GM18873 (cell line): ENCODE results near the gene SH3BGR.

ENCODE experiments used
- ATAC-seq: cut with Tn5 transposase; IDR thresholded peaks from one replicate; pipeline ENCODE4 v1.9.1; 2021; ENCODE audit warnings: mild to moderate bottlenecking, moderate library complexity, moderate number of reproducible peaks; ENCODE audit not compliant: unreplicated experiment, low FRiP score

The SH3BGR gene

DNA sequence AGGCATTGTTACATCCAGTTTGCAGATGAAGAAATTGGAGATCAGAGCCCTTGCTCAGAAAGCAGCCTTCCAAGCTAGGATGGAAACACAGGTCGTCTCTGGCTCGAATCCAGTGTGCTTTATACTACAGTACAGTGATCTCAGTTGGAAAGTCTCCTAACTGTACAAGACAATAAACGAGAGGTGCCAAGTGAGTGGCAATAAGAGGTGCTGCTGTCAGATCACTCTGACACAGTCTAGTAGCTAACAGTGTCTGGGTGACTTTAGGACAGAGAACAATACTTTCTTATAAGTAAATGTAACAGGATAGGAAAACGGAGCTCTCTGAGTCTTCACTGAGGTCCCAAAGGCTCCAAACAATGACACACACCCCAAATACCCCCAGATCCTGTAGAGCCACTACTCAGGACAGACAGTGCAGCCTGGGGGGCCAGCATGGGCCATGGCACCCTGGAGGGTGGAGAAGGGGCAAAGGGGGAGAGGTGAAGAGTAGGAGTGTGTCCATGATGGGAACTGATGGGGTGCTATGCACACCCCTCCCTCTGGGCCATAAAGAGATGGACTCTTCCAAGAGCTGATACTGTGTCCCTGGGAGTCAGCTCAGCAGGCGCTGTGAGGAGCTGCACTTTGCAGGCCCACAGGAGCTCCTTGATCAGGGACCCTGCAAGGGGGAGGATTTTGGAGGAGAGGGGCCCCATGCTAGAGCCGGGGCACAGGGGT, 3.3 kb downstream of the SH3BGR start:
- ATAC-seq, result no peak

DNA sequence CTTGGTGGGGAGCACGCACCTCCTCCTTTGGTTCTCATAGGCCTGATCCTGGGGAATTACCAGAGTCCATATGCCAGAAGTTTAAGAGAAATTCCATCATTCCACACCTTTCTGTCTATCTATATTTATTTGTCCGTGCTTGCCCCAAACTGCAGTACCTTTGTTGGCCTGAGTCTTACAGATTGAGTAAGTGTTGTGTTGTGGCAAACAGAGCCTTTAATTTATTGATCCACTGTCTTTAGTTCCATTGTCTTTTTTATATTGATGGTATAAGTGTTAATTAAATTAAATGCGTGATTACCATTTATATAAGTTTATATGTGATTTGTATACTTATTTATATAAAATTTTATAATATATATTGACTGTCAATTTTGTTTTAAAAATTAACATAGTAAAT, 4.9 kb downstream of the SH3BGR start:
- ATAC-seq, result no peak

DNA sequence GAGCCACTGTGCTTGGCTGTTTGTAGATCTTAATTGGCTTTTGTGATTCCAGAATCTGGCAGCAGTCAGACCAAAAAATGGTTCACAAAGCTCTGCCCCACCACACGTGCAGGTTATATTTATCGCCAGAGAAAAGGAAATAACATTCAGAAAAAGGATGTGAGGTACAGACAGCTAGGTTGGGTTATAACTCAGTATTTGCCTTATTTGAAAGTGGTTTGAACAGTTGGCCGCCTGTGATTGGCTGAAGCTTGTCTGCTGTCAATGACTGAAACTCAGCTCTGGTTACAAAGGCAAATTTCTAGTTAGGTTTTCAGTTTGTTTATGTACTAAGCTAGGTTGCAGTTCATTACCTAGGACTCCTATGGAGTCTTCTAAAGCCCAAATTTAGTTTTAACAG, 9.6 kb downstream of the SH3BGR start:
- ATAC-seq, result no peak

DNA sequence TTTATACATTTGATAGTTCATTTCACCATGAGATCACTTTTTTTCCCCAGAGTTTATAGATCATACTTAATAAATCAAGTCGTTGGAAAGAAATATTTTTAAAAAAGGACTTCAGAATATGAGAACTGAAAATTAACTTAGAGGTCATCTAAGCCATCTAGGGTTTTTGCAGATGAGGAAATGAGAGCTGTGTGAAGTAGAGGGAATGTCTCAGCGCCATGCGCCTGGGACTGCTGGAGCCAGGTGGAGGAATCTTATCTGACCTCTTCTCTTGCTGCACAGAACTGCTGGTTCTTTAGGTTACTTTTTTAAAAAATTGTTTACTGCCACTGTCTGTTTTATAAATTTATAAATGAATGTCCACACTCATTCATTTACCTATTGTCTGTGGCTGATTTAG, 11.5 kb downstream of the SH3BGR start:
- ATAC-seq, result no peak

DNA sequence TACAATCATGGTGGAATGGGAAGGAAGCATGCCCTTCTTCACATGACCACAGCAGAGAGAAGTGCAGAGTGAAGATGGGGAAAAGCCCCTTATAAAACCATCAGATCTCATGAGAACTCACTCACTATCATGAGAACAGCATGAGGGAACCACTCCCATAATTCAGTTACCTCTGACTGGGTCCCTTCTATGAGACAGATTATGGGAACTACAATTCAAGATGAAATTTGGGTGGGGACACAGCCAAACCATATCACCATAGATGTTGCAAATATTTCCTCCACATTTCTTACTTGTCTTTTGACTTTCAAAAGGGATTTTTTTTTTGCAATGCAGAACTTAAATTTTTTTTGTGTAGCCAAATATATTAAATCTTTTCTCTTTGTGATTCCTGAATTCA, 14.8 kb downstream of the SH3BGR start:
- no peak for ATAC-seq

DNA sequence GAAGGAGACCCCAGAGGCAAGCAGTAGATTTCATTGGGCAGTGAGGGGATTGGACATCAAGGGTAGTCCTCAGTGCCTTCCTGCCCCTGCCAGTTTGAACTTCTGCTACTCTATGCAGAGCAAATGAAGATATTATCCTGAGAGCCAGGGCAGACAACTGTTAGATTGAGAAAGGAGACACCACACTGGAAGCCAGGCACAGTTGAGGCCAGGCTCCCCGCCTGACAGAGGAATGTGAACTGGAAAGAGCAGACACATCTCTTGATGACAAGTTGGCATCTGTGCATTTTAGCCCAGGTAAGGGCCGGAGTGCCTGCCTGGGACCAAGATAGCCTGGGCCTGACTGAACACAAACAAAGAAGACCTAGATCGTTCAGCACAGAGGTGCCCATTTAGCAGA, 16.0 kb downstream of the SH3BGR start:
- no peak for ATAC-seq

DNA sequence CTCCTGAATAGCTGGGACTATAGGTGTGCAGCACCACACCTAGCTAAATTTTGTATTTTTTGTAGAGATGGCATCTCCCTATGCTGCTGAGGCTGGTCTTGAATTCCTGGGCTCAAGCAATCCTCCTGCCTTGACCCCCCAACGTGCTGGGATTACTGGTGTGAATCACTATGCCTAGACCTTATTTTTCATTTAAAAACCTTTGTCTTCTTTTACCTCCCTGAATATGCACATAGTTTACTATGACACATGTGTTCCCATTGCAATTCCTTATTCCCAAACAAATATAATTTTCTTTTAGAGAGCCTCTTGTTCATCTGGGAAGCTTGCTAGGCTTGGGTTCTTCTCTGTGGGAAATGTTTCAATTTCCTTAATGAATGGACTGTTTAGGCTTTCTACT, 16.8 kb downstream of the SH3BGR start:
- ATAC-seq, result no peak

DNA sequence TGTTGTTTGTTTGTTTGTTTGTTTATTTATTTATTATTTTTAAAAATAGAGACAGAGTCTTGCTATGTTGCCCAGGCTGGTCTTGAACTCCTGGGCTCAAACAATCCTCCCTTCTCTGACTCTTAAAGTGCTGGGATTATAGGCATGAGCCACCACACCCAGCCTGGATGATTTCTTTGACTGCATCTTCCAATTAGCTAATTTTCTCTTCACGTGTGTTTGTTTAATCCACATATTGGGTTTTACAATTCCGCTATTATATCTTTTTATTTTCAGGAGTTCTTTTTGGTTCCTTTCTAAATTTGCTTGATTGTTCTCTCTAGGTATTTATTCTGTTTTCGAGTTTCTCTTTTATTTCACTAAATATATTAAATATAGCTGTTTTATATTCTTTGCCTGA, 19.8 kb downstream of the SH3BGR start:
- ATAC-seq, result no peak

DNA sequence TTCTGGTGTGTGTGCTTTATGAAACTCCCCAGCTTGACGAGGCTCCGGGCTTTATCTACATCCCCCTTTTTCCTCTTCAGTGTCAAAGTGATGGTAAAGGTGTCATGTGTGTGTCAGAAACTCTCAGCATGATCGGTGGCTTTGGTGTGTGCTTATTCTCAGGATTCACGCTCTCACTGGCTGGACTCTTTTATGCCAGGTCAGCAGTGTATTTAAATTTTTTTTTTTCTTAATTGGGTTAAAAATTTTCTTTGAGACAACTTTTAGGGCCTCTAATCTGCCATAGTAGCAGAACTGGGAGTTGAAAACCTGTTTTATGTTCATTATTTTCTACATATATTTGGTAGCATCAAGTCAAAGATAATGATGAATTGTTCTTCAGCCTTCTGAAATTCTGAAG, 21.0 kb downstream of the SH3BGR start:
- no peak for ATAC-seq

DNA sequence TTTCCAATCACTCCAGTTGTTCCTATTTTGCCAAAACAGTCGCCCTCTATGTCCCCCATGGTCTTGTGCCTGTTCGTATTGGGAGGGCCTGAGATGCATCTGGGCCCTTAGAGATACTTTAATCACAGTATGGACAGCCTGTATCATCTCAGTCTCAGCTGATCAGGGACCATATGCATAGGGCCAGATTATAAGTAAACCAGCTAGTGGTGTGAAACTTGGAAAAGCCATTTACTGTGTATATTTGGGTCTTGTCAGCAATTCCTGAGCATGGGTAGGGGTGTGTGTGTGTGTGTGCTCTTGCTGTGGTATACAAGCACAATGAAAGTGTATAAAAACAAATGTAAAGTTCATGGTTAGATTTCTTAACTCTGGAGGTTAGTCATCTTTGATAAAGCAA, 22.8 kb downstream of the SH3BGR start:
- ATAC-seq, result no peak

DNA sequence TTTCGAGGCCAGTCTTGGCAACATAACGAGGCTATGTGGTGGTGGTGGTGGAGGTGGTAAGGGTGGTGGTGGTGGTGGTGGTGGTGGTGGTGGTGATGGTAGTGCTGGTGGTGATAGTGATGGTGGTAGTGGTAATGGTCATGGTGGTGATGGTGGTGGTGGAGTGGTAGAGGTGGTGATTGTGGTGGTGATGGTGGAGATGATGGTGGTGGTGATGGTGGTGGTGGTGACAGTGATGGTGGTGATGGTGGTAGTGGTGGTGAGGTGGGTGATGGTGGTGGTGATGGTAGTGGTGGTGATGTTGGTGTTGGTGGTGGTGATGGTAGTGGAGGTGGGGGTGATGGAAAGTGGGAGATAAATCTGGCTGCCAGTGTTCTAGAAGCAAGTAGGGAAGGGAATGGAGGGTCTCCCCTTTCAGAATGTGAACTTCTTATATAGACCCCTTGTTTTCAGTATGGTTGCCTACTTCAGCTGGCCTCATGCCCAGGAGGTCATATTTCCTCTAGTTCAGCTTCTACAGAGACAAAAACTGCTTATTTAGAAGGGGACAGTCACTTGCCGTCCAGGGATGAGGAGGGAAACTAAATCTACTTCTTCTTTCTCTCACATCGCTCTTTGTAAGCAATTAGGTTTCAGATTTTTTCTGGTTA, 27.5 kb downstream of the SH3BGR start:
- no peak for ATAC-seq

DNA sequence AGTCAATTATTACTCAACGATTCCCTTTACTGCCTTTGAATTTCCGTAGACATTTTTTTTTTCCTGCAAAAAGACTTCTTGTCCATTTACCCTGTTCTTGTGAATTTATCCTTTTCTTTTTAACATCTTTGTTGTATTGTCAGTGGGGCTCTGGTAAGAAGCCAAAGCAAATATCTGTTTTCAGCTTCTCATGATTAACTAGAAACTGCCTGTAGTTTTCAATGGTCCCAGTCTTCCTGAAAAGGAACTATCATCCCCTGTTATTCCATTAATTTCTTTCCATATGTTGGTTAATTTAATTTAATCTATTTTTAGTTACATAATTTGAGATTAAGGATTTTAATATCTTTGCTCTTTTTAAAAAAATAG, 28.0 kb downstream of the SH3BGR start:
- ATAC-seq, result no peak

DNA sequence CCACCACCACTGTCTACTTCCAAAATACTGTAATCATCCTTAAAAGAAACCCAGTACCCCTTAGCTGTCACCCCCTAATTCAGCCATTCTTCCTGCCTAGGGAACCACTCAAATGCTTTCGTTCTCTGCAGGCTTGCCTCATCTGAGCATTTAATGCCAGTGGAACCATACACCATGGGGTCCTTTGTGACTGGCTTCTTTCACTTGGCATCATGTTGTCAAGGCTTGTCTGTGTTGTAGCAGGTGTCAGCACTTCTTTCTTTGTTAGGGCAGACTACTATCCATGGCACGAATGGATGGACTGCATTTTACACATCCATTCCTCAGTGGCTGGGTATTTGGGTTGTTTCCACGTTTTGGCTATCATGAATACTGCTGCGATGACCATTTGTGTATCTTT, 28.5 kb downstream of the SH3BGR start:
- no peak for ATAC-seq

DNA sequence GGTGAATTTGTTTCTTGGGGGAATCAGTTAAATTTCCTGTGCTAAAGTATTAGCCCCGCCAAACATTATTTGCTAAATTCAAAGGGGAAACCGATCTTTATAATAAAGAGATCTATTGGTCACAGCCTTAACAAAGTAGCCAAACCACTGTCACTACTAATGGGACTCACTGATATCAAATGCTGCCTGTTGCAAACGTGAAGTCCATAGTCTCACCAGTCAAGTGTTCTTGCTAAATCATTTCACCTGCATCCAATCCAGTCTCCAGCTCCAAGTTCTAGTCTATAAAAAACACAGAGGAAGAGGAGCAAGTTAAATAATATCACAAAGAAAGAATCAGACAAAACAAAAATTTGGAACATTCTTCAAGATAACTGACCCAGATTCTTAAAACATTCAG, 30.1 kb downstream of the SH3BGR start:
- ATAC-seq, result no peak

DNA sequence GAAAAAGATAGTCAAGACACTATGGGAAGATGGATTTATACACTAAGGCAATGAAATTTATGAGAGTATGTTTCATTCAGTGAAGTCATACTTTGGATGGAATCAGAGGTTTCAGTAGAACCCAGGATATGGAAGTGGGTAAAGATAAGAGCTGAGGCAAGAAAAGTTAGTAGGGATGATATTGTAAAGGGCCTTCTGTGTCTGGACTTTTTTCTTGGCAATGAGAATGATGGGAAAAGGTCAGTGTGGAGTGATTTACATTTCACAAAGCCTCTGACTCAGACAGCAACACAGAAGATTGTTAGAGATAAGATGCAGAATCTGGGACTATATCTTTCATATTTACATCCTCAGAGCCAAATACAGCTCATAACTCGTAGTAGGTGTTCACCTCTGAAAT, 32.1 kb downstream of the SH3BGR start:
- no peak for ATAC-seq

DNA sequence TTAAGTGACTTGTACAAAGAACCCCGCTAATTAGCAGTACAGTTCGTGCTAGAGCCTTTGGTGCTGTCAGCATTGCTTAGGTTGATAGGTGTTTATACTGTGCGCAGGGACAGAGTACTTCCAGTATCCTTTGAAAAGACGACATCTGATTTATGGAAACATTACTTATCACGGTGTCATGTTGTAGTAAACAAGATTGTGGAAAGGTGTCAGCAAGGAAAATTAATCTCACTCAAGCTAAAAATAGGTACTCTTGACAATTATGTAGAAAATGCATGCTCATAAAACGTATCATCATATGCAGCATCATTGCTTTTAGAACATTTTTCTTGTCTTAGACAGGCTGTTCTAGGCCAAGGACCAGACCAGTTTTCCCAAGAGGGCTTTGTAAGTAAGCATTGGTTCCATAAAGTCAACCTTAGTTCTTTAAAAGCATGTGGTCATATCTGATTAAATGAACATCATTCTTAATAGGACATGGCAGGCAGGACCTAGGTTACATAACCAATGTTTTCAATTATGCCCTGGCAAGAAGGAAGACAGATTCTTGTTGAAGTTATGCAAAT, 33.0 kb downstream of the SH3BGR start:
- ATAC-seq, result no peak

DNA sequence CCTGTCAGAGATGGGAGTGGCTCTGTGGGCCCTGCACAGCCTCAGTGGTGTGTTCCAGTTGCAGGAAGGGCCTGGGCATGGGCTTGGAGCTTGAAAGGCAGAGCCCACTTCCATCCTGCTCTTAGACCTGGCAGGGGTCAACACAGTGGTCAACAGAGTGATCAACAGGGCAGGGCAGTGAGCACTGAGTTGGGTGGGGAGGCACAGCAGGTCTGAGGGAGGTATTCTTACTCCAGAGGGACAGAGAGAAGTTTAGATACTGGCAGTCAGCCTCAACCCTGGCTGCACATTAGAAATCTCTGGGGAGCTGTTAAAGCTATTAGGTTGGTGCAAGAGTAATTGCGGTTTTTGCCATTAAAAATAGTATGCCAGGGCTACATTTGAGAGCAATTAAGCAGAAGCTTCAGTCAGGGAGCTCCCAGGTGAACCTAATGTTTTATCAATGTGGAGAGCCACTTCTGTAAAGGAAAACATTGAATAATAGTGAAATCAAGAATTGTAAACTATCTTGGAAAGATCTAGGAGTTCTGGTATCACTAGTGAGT, 37.7 kb downstream of the SH3BGR start:
- no peak for ATAC-seq

DNA sequence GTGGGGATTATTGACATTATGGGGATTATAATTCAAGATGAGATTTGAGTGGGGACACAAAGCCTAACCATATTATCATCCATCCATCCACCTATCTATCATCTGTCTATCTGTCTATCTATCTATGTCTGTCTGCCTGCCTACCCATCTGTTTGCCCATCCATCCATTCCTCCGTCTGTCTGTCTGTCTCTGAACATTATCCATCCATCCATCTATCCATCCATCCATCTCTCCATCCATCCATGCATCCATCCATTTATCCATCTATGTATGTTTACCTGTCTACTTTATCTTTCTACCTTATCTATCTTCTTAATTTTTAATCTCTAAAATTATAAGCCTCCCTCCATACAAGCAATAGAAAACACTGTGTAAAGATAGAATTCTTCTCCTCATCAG, 47.4 kb downstream of the SH3BGR start:
- ATAC-seq, result no peak

DNA sequence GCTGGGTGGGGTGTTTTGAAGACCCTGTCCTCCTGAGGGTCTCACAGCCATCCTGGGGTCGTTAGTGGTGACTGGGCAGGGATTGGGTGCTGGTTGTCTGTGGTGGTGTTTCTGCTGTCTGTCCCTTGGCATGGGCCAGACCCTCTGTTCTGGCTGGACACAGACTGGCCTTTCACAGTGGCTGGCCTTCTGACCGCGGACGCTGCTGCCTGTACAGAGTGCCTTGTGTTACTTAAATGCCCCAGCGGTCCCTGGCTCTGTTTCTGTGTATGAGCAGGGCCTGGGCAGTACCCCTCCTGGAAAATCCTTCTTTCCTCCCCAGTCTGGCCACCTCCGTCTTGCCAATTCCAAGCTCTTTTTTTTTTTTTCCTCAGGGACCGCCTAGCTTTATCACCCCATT, 50.9 kb downstream of the SH3BGR start:
- ATAC-seq, result no peak

DNA sequence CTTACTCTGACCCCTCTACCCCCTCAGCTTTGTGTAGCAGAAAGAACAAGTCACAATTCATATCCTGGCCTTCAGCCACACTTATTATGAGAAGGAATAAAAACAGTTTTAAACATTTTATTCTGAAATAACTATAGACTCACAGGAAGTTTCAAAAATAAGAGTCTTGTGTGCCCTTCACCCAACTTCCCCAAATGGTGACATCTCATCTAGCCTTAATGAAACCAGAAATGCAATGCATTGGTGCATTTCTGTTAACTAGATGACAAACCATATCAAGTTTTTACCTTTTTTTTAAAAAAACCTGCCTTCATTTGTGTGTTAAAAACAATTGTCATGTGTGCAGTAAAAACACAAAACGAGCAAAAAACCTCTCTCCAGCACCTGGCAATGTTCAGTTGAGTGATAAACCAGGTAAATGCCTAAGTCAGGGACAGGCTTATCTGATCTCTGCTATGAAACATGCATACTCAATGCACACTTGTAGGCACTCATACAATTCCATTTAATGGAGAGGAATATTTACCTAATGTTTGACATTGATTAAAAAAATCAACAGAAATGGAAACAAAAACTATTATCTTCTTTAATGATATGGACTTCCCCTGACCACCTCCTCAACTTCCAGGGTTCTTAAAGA, 51.5 kb downstream of the SH3BGR start:
- no peak for ATAC-seq

DNA sequence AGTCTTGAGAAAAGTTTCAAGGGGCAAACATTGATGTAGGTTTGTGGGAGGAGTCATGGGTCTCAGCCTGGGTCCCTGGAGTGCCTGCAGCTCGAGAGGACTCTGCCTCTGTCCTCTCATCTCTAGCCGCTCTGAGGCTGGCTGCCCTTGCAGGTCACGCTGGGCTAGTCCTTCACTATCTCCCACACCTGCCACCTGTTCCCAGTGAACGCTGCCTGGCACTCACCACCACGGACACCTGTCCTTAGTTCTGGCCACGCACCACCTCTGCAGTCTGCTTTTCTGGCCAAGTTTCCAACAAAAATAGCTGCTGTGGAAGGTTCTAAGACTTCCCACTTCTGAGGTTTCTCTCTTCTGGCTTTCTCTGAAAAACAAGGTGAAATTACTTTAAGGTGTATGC, 52.5 kb downstream of the SH3BGR start:
- ATAC-seq, result no peak
